HEK293 (cell line): Measurements from ENCODE around the gene LCN2.
"Not testable (repeated sequence)": the region's sequence is repeated elsewhere in the genome, so short reads cannot be mapped to it uniquely, and the experiment has no call there.

Experiments
- CTCF ChIA-PET: fragments of 350-600 bp; formaldehyde crosslinking; extraction: SDS; loops from one replicate; lab custom pipeline; 2021; ENCODE audit warnings: antibody characterized with exemption; lab: Yijun Ruan, JAX
- POLR2A ChIA-PET: fragments of 300-600 bp; formaldehyde crosslinking; extraction: SDS; loops from one replicate; lab custom pipeline; 2020; ENCODE audit warnings: antibody characterized with exemption, inconsistent platforms; lab: Yijun Ruan, JAX
- H3K27ac ChIP-seq: fragments of 200-500 bp; sonication (Bioruptor generic); 2 replicates; pipeline ENCODE4 v1.5.1; 2014; ENCODE audit warnings: low read depth, low read length, control low read depth, inconsistent platforms; ENCODE audit errors: extremely low read depth
- H3K36me3 ChIP-seq, 2 experiments: fragments of 200-500 bp in 1 of 2; sonication (Bioruptor generic) in 1 of 2; 1 replicate in 1 of 2; 2 replicates in 1 of 2; pipeline ENCODE4 v1.5.1; 2014 to 2017; ENCODE audit warnings: inconsistent platforms in 2 of 2, low read length in 2 of 2; ENCODE audit not compliant: control insufficient read depth in 2 of 2, insufficient read depth in 1 of 2
- H3K4me1 ChIP-seq: fragments of 200-500 bp; sonication (Bioruptor generic); 2 replicates; pipeline ENCODE4 v1.5.1; 2014; ENCODE audit warnings: mild to moderate bottlenecking, low read length, inconsistent platforms; ENCODE audit not compliant: control insufficient read depth, insufficient read depth
- H3K4me3 ChIP-seq: 2 replicates; pipeline ENCODE4 v1.5.1; 2011; ENCODE audit warnings: low read depth, mild to moderate bottlenecking, control low read depth, low read length, moderate library complexity
- H3K9me3 ChIP-seq: fragments of 200-500 bp; sonication (Bioruptor generic); 2 replicates; pipeline ENCODE4 v1.5.1; 2014; ENCODE audit warnings: low read depth, low read length, inconsistent platforms; ENCODE audit not compliant: control insufficient read depth, insufficient read depth
- ELK4 ChIP-seq: IDR thresholded peaks from 2 replicates; pipeline ENCODE4 v1.6.1; 2011; ENCODE audit warnings: mild to moderate bottlenecking, low read depth, low read length, borderline replicate concordance
- GLI2 ChIP-seq: fragments of 450-650 bp; formaldehyde crosslinking; IDR thresholded peaks from 2 replicates; pipeline ENCODE4; 2017; ENCODE audit warnings: missing biosample characterization, missing genetic modification characterization, low read depth, borderline replicate concordance
- MEIS1 ChIP-seq: sonication (generic); formaldehyde crosslinking; IDR thresholded peaks from 2 replicates; pipeline ENCODE4 v1.8.1; 2022; ENCODE audit warnings: missing genetic modification reagents, mild to moderate bottlenecking, borderline replicate concordance
- SCRT1 ChIP-seq: fragments of 450-650 bp; formaldehyde crosslinking; IDR thresholded peaks from 2 replicates; pipeline ENCODE4 v1.5.1; 2016; ENCODE audit warnings: missing biosample characterization, missing genetic modification characterization, borderline replicate concordance
- SCRT2 ChIP-seq: fragments of 450-650 bp; formaldehyde crosslinking; IDR thresholded peaks from 2 replicates; pipeline ENCODE4 v1.5.1; 2016; ENCODE audit warnings: missing biosample characterization, missing genetic modification characterization
- TCF7L2 ChIP-seq: IDR thresholded peaks from 2 replicates; pipeline ENCODE4 v1.6.1; 2011; ENCODE audit warnings: low read depth, mild to moderate bottlenecking, inconsistent platforms, low read length, moderate library complexity, borderline replicate concordance
- ZBTB17 ChIP-seq: fragments of 450-650 bp; formaldehyde crosslinking; IDR thresholded peaks from 2 replicates; pipeline ENCODE4 v1.5.1; 2016; ENCODE audit warnings: missing biosample characterization, missing genetic modification characterization
- ZBTB6 ChIP-seq: fragments of 450-650 bp; formaldehyde crosslinking; IDR thresholded peaks from 2 replicates; pipeline ENCODE4 v1.5.1; 2017; ENCODE audit warnings: missing biosample characterization, missing genetic modification characterization
- ZFP3 ChIP-seq: fragments of 450-650 bp; formaldehyde crosslinking; IDR thresholded peaks from 2 replicates; pipeline ENCODE4 v1.5.1; 2016; ENCODE audit warnings: low read depth, missing biosample characterization, missing genetic modification characterization
- ZIC2 ChIP-seq: fragments of 450-650 bp; formaldehyde crosslinking; IDR thresholded peaks from 2 replicates; pipeline ENCODE4 v1.5.1; 2016; ENCODE audit warnings: missing biosample characterization, missing genetic modification characterization
- ZNF148 ChIP-seq: fragments of 450-650 bp; formaldehyde crosslinking; IDR thresholded peaks from 2 replicates; pipeline ENCODE4 v1.5.0; 2017; ENCODE audit warnings: missing biosample characterization, missing genetic modification characterization, borderline replicate concordance
- ZNF214 ChIP-seq: fragments of 450-650 bp; formaldehyde crosslinking; IDR thresholded peaks from 2 replicates; pipeline ENCODE4 v1.5.1; 2017; ENCODE audit warnings: missing biosample characterization, mild to moderate bottlenecking, missing genetic modification characterization, borderline replicate concordance
- ZNF416 ChIP-seq: fragments of 450-650 bp; formaldehyde crosslinking; IDR thresholded peaks from 2 replicates; pipeline ENCODE4 v1.5.1; 2016; ENCODE audit warnings: missing biosample characterization, missing genetic modification characterization
- ZNF510 ChIP-seq: fragments of 450-650 bp; formaldehyde crosslinking; IDR thresholded peaks from 2 replicates; pipeline ENCODE4 v1.5.1; 2018; ENCODE audit warnings: mild to moderate bottlenecking, missing genetic modification characterization, missing biosample characterization; ENCODE audit not compliant: insufficient replicate concordance
- ZNF600 ChIP-seq: fragments of 450-650 bp; formaldehyde crosslinking; IDR thresholded peaks from 2 replicates; pipeline ENCODE4 v1.5.1; 2016; ENCODE audit warnings: missing biosample characterization, missing genetic modification characterization
- ZNF785 ChIP-seq: fragments of 450-650 bp; formaldehyde crosslinking; IDR thresholded peaks from 2 replicates; pipeline ENCODE4 v1.5.1; 2016; ENCODE audit warnings: missing biosample characterization, missing genetic modification characterization
- ZSCAN5A ChIP-seq: fragments of 450-650 bp; formaldehyde crosslinking; IDR thresholded peaks from 2 replicates; pipeline ENCODE4 v1.5.1; 2016; ENCODE audit warnings: missing biosample characterization, missing genetic modification characterization

Gene LCN2

GRCh38 chr9:128127990-128128835, 21.0 kb upstream of the LCN2 start (continued):
- TF ChIP-seq GLI2 (tag by site-specific recombination) (no peak), ZNF214 (tag by site-specific recombination) (no peak), ZNF600 (no peak; the same call in 1 of the 2 replicates), ZBTB6 (tag by site-specific recombination) (no peak), ZNF785 (tag by site-specific recombination) (no peak), ZNF510 (no peak), TCF7L2 (no peak), ZNF416 (tag by site-specific recombination) (no peak), ZSCAN5A (tag by site-specific recombination) (no peak), ZIC2 (no peak)
- TF ChIP-seq, all 188 proteins: peak for 32

- Histone ChIP-seq H3K27ac (no peak overlapping the region), H3K9me3 (no peaks in the 10 kb centered on the region), H3K4me3 (peak overlapping the region; percentile 83), H3K4me1 (no peaks in the 10 kb centered on the region), H3K36me3 (peaks cover 0 to 18% of the 10 kb centered on the region in 2 experiments; a peak in 1 of 3 replicates)
- CTCF ChIA-PET: interaction anchor here (0.7 to 2.5 kb wide), 8 partner anchors 9 to 78 kb away, joined by 3 to 15 read pairs (median 4); no protein-coding TSS in a partner anchor
- POLR2A ChIA-PET: interaction anchor here (0.6 to 1.9 kb wide), 12 partner anchors 9 to 186 kb away, joined by 3 to 13 read pairs (median 4); partner anchors contain the start of genes BBLN, GOLGA2, NAIF1 and SWI5
- peak; percentile 12; the same call in 1 of the 2 replicates for TF ChIP-seq ZBTB17
- TF ChIP-seq ELK4: no peak
- TF ChIP-seq SCRT2 (tag by site-specific recombination): 0 out of 2 replicates have a peak, but pooled peaks have one; percentile 37
- 0 out of 2 replicates have a peak, but pooled peaks have one; percentile 22 for TF ChIP-seq SCRT1 (tag by site-specific recombination)
- TF ChIP-seq ZNF148 (tag by site-specific recombination): no peak
- TF ChIP-seq ZFP3 (tag by site-specific recombination): no peak
- no peak for TF ChIP-seq ZNF600
- no peak for TF ChIP-seq MEIS1
Measured at GRCh38 chr9:128128836-128129590, 20.2 kb upstream of the LCN2 start.

- H3K36me3 ChIP-seq, H3K27ac ChIP-seq, H3K4me1 ChIP-seq, H3K4me3 ChIP-seq, POLR2A ChIA-PET, H3K9me3 ChIP-seq: not testable (repeated sequence)
- CTCF ChIA-PET: interaction anchor here (0.6 to 2.5 kb wide), 5 partner anchors 11 to 110 kb away, joined by 3 to 15 read pairs (median 5); no protein-coding TSS in a partner anchor
Measured at GRCh38 chr9:128129976-128130590, 19.2 kb upstream of the LCN2 start.

- POLR2A ChIA-PET, H3K4me3 ChIP-seq, H3K36me3 ChIP-seq, H3K9me3 ChIP-seq, H3K27ac ChIP-seq, H3K4me1 ChIP-seq: not testable (repeated sequence)
- CTCF ChIA-PET: interaction anchor here (1.1 to 1.7 kb wide), 2 partner anchors 15 to 19 kb away, joined by 3 to 5 read pairs; no protein-coding TSS in a partner anchor
Measured at GRCh38 chr9:128130651-128131050, 18.6 kb upstream of the LCN2 start.

GRCh38 chr9:128131346-128131745, 17.9 kb upstream of the LCN2 start:
- H3K4me1 ChIP-seq, H3K36me3 ChIP-seq, H3K27ac ChIP-seq, POLR2A ChIA-PET, H3K4me3 ChIP-seq, H3K9me3 ChIP-seq: not testable (repeated sequence)
- CTCF ChIA-PET: interaction anchor here (2.7 kb wide), 1 partner anchor 14 kb away, joined by 10 read pairs; no protein-coding TSS in a partner anchor
